ENCODE measurements around the gene IL12RB1.
A peak's percentile ranks its signal among the peaks of the same experiment; 100 is the strongest.

The IL12RB1 gene

GRCh38 chr19:18086590-18087138, at the start of gene IL12RB1:
IL12RB1 (minus strand) TSS chr19:18086934; CDS start chr19:18086823, 111 bp downstream.
- DNase-seq: peak in 2 of 56 donors; percentile 14 to 15

GRCh38 chr19:18135712-18136584, 49.2 kb upstream of the IL12RB1 start:
- DNase-seq: no peak

- DNase-seq: no peak
Measured at GRCh38 chr19:18131841-18132596, 45.3 kb upstream of the IL12RB1 start.

GRCh38 chr19:18130523-18131242, 43.9 kb upstream of the IL12RB1 start:
- no peak for DNase-seq

- no peak for DNase-seq
Measured at GRCh38 chr19:18128805-18129204, 42.1 kb upstream of the IL12RB1 start.

DNA sequence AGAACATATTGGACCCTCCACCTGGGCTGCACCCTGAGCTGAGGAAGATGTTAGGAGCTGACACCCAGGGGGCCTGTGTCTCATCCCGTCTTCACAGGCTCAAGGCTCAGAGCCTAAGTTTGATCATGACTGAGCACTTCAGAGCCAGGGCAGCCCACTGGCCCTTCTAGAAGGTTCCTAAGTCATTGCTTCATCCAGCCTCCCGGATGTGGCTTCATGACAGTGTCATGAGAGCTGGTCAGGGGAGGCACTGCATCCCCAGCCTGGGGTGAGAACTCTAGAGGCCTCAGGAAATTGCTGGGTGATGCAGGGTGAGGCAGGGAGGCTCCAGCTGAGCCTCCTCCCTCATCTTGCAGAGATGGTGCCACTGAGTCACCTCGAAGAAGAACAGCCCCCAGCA, 41.3 kb upstream of the IL12RB1 start:
- no peak for DNase-seq

GRCh38 chr19:18126097-18126496, 39.4 kb upstream of the IL12RB1 start:
- DNase-seq: no peak

- DNase-seq: no peak
Measured at GRCh38 chr19:18123819-18124218, 37.1 kb upstream of the IL12RB1 start.

DNA sequence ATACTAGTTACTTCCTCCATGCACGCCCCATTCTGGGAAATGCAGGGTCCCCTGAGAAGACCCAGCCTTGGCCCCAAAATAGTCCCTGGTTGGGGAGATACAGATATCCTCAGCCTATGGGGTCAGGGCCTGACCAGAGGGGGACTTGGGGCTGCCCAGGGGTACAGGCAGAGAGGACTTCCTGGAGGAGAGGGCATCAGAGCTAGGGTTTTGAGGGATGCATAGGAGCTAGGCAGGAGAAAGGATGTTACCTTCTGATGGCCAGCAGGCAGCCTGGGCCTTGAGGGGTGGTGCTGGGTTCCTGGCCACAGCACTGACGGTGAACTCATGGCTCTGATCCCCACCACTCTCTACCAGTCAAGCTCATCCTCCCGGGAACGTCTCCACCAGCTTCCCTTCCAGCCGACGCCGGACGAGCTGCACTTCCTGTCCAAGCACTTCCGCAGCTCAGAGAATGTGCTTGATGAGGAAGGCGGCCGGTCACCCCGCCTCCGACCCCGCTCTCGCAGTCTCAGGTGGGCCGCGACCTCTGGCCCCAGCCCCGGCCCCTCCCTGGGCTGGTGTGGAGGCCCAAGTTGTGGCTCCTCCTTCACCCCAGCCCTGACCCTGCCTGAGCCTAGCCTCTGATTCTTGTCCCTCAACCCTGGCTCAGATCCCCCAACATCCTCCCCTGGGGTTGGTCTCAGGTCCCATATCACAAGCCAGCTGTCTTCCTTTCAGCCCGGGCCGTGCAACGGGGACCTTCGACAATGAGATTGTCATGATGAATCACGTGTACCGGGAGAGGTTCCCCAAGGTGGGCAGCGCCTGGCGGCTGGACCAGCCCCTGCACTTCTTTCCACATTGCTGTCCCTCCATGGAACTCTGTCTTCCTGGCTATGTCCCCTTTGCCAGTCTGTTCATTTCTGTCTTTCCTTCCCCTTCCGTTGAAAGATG, 36.4 kb upstream of the IL12RB1 start:
- no peak for DNase-seq

GRCh38 chr19:18122424-18122823, 35.7 kb upstream of the IL12RB1 start:
- peak in 2 of 56 donors; percentile 14 to 29 for DNase-seq

DNA sequence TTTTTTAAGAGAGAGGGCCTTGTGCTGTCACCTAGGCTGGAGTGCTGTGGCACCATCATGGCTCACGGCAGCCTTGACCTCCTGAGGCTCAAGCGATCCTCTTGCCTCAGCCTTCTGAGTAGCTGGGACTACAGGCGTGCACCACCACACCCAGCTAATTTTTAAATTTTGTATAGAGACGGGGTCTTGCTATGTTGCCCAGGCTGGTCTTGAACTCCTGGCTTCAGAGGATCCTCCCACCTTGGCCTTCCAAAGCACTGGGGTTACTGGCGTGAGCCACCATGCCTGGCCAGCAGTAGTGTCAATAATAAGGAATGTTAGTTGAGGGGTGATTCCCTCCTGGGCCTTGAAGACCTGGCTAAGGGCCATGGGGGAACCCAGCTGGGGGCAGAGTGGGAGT, 34.4 kb upstream of the IL12RB1 start:
- no peak for DNase-seq

DNA sequence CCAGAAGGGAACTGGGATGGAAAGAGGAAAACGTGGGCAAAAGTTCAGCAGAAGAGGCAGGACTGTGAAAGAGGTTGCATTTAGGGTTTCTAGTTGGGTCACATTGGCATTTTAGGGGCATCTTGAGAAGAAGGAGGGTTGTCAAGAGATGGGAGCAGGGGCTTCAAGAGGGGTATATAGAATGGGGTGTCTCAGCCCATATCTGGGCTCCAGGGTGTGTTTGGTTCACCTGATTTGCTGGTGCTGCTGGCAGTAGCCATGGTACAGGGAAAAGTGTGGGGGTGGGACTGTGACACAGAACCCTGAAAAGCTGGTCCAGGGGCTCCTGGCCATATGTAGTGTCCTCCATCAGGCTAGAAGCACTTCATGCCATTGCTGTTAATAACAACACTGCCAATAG, 33.4 kb upstream of the IL12RB1 start:
- no peak for DNase-seq

DNA sequence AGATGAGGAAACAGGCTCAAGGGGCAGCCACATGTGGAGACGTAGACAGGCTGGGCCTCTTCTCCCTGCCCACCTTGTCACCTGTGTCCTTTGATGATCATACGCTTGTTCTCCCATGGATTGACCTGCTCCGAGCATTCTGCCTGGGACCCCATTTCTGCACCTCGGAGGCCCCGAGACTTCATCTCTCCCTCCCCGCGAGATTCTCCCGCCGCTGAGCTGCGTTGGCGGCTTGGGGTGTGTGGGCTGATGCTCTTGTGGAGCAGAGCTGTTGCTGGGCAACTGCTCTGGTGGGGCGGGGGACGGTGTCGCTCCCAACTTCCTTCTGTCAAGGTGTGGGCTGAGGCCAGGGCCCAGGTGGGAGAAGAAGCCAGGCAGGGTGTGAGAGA, 33.0 kb upstream of the IL12RB1 start:
- peak in 42 of 56 donors; percentile 13 to 91 (median 62) for DNase-seq

DNA sequence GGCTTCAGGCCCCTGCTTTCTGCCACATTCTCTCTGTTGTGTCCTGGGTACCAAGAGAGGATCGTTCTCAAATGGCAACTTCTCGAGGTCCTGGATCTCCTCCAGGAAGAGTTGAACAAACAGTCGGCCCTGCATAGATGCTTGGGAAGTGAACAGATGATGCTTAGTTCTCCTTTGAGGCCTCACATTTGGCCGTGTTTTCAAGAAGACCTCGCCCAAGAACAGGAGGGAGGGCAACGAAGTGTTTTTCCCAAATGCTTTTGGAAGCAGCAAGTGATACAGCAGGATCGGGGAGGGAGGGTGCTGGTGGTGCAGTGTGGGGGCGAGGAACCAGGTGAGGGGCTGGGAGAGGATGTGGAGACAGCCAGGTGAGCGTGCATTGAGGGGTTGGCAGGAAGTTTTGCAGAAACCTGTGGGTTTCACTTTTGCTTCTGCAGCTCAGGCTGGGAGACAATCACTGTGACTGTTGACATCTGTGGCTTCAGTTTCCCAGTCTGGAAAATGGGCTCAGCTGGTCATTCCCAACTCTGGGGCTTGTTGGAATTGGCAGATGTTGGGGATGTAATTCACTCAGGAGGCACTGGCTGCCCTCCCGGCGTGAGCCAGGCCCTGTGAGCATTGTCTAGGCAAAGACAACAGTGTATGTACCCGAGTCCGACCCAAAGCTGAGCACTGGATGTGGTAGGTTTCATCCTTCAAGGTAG, 32.4 kb upstream of the IL12RB1 start:
- peak in 37 of 56 donors; percentile 18 to 89 (median 57) for DNase-seq

DNA sequence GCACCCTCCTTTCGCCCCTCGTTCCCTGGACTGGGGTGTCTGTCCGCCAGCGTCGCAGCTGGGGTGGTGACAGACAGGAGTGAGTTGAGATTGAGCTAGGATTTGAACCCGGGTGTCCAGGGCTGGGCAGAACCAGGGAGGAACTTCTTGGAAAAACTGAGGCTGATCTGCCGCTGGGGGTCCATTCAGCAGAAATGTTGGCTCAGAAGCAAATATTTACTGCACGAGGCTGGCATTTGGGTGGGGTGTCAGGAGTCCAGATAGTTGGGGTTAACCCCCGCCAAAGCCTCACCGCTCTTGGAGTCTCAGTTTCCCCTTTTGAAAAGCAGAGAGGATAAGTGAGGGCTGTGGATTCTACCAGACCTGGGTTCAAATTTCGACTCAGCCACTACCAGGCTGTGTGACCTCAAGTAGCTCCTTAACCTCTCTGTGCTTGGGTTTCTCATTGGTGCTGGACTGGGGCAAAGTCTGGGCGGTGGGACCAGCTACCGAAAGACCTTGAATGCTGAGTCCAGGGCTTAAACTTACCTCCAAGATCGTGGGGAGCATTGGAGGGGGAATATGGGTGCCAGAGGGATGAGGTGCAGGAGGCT, 31.8 kb upstream of the IL12RB1 start:
- DNase-seq: no peak

DNA sequence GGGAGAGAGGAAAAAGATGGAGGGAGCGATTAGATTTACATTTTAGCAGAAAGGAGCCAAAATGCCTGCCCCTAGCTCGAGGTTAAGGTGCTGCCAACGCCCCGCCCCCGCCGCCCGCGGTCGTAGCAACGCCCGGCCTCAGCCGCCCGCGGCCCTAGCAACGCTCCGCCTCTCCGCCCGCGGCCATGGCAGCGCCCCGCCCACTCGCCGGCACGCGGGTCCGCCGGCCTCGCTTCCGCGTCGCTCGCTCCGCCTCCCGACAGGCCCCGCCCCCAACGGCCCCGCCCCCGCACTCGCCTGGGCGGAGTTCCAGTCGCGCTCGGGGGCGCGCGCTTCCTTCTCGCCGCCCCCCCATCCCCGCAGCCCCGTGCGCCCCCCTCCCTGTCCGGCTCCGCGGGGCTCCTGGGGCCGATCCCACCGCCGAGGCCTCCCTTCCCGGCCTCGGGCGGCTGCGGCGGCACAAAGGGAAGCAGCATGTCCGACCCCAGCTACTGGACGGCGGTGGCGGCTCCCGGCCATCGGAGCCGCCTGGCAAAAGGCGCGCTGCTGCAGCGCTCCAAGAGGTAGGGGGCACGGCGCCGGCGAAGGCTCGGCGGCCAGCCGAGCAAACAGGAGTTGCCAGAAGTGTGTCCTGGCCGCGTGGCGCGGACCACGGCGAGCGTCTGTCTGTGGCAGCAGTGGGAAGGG, 31.1 kb upstream of the IL12RB1 start:
- DNase-seq: peak in 55 of 56 donors; percentile 36 to 93 (median 80)

GRCh38 chr19:18117364-18117691, 30.6 kb upstream of the IL12RB1 start:
- no peak for DNase-seq

GRCh38 chr19:18114483-18114882, 27.7 kb upstream of the IL12RB1 start:
- DNase-seq: no peak

- DNase-seq: no peak
Measured at GRCh38 chr19:18113827-18114226, 27.1 kb upstream of the IL12RB1 start.
